OCI-LY7 (cell line): Measurements from ENCODE around the gene CPNE7. TPM values are rescaled to one million over a fixed set of nuclear protein-coding genes. Genes with fewer than 3 reads are reported as not detected.

Experiments used
- BruUV-seq: library from RNA; stranded (reverse); fragments of 400-500 nt; replicated peaks from 2 replicates; lab custom pipeline; 2021; lab: Mats Ljungman, UMichigan
- CTCF ChIA-PET: fragments of 300-600 bp; sonication (Branson Sonifier 250); formaldehyde crosslinking; loops from one replicate; lab custom pipeline; 2022; ENCODE audit warnings: antibody characterized with exemption; ENCODE audit not compliant: unreplicated experiment; lab: Charles Lee
- POLR2A ChIA-PET: fragments of 300-600 bp; sonication (Branson Sonifier 250); formaldehyde crosslinking; loops from one replicate; lab custom pipeline; 2022; ENCODE audit warnings: antibody characterized with exemption; lab: Charles Lee
- DNase-seq: peaks from one replicate; pipeline ENCODE4 v3.0.0-alpha.2; 2015; ENCODE audit warnings: low spot score
- H2AFZ ChIP-seq: fragments of 200-600 bp; sonication (generic), shearing (Covaris generic); 2 replicates; pipeline ENCODE4 v1.6.1; 2014; ENCODE audit warnings: mild to moderate bottlenecking, antibody characterized with exemption, low read length, moderate library complexity
- H3K27ac ChIP-seq: fragments of 200-600 bp; sonication (generic); 2 replicates; pipeline ENCODE4 v1.5.1; 2014; ENCODE audit warnings: mixed run types, low read depth, mild to moderate bottlenecking, moderate library complexity, low read length, inconsistent platforms; ENCODE audit not compliant: poor library complexity, severe bottlenecking
- H3K36me3 ChIP-seq: fragments of 200-600 bp; sonication (generic); 2 replicates; pipeline ENCODE4 v1.6.1; 2014; ENCODE audit warnings: mild to moderate bottlenecking, antibody characterized with exemption, low read length, moderate library complexity, mixed read lengths; ENCODE audit not compliant: insufficient read depth
- H3K4me1 ChIP-seq: fragments of 200-600 bp; sonication (generic); 2 replicates; pipeline ENCODE4 v1.5.1; 2014; ENCODE audit warnings: mild to moderate bottlenecking, low read length; ENCODE audit not compliant: insufficient read depth, poor library complexity, severe bottlenecking
- H3K4me2 ChIP-seq: fragments of 200-600 bp; sonication (generic); 2 replicates; pipeline ENCODE4 v1.6.1; 2014; ENCODE audit warnings: mild to moderate bottlenecking, low read length
- H3K4me3 ChIP-seq: fragments of 200-600 bp; sonication (generic); 2 replicates; pipeline ENCODE4 v1.5.1; 2014; ENCODE audit warnings: mild to moderate bottlenecking, low read depth, low read length; ENCODE audit not compliant: poor library complexity, severe bottlenecking
- H3K79me2 ChIP-seq: fragments of 200-600 bp; sonication (generic); 2 replicates; pipeline ENCODE4 v1.6.1; 2016; ENCODE audit warnings: low read depth, mild to moderate bottlenecking, low read length, moderate library complexity, mixed read lengths; ENCODE audit not compliant: insufficient read depth
- H3K9me2 ChIP-seq: fragments of 200-600 bp; sonication (generic); 2 replicates; pipeline ENCODE4 v1.6.1; 2016; ENCODE audit warnings: mild to moderate bottlenecking, low read length, mixed read lengths; ENCODE audit not compliant: insufficient read depth
- H3K9me3 ChIP-seq: fragments of 200-600 bp; sonication (generic); 2 replicates; pipeline ENCODE4 v1.6.1; 2014; ENCODE audit warnings: mild to moderate bottlenecking, mixed run types, low read length, mixed read lengths
- H4K20me1 ChIP-seq: fragments of 200-600 bp; sonication (generic); 2 replicates; pipeline ENCODE4 v1.6.1; 2014; ENCODE audit warnings: mild to moderate bottlenecking, antibody characterized with exemption, low read length, moderate library complexity, mixed read lengths; ENCODE audit not compliant: insufficient read depth
- CTCF ChIP-seq: fragments of 200-600 bp; sonication (generic); conservative IDR thresholded peaks from 2 replicates; pipeline ENCODE4 v1.5.1; 2014; ENCODE audit warnings: mild to moderate bottlenecking, antibody characterized with exemption, low read length, moderate library complexity, mixed read lengths
- EZH2phosphoT487 ChIP-seq: fragments of 200-600 bp; sonication (generic); IDR thresholded peaks from 2 replicates; pipeline ENCODE4 v1.6.1; 2018; ENCODE audit warnings: low read depth, borderline replicate concordance, mild to moderate bottlenecking, mixed run types, antibody characterized with exemption, low read length, moderate library complexity, mixed read lengths
- intact Hi-C: fragments of 100-400 bp; cut with micrococcal nuclease; formaldehyde crosslinking; loops from one replicate; pipeline ENCODE4 v1.10.0; 2022; ENCODE audit not compliant: unreplicated experiment
- total RNA-seq, 2 experiments: library from RNA; depleted of rRNA in 1 of 2; stranded (reverse); fragments of >200 nt in 1 of 2; shearing (Covaris generic) in 1 of 2; gene quantifications; 2 replicates each; pipeline ENCODE4 v1.2.3, GENCODE V29; 2014 to 2022

Gene CPNE7
- total RNA-seq, 2 experiments from 2014 or later = not detected

GRCh38 chr16:89545044-89545830 lies 30.3 kb upstream of the CPNE7 start:
- no peak for DNase-seq
- no TSS peak for BruUV-seq
- Histone ChIP-seq H3K36me3 (peaks cover 43% of the 10 kb centered on the region; the same call in 1 of the 2 replicates), H3K27ac (no peak overlapping the region), H4K20me1 (no peaks in the 10 kb centered on the region), H3K9me2 (no peaks in the 10 kb centered on the region), H3K4me1 (peaks cover 4% of the 10 kb centered on the region), H2AFZ (no peak overlapping the region), H3K9me3 (no peaks in the 10 kb centered on the region), H3K79me2 (no peaks in the 10 kb centered on the region), H3K4me3 (no peak overlapping the region), H3K4me2 (no peak overlapping the region)
- TF ChIP-seq EZH2phosphoT487 = no peak
- TF ChIP-seq CTCF = no peak
- intact Hi-C loops = no loop called here
- CTCF ChIA-PET = no interaction called here
- POLR2A ChIA-PET = no interaction called here

GRCh38 chr16:89545831-89546574 lies 29.6 kb upstream of the CPNE7 start:
- no peaks in the 10 kb centered on the region for H3K79me2 ChIP-seq
- peaks cover 43% of the 10 kb centered on the region; the same call in 1 of the 2 replicates for H3K36me3 ChIP-seq
- ChIA-PET CTCF (no interaction called here), POLR2A (no interaction called here)
- H3K4me1 ChIP-seq = peaks cover 4% of the 10 kb centered on the region
- BruUV-seq = no TSS peak
- no peaks in the 10 kb centered on the region for H3K9me3 ChIP-seq
- no peak overlapping the region for H3K27ac ChIP-seq
- intact Hi-C loops = no loop called here
- DNase-seq = no peak
- H4K20me1 ChIP-seq = no peaks in the 10 kb centered on the region
- H3K4me2 ChIP-seq = no peak overlapping the region
- no peak for TF ChIP-seq CTCF
- no peak for TF ChIP-seq EZH2phosphoT487
- no peaks in the 10 kb centered on the region for H3K9me2 ChIP-seq
- no peak overlapping the region for H3K4me3 ChIP-seq
- H2AFZ ChIP-seq = no peak overlapping the region
